Activated T-helper 2 cell treated with anti-CD3 and anti-CD28 coated beads, Interferon-gamma antibody, Interleukin-2, Interleukin-4, amounts not matched to agents 10 μg/mL and 5 μg/mL and 100 μg/mL, durations not matched to agents 14 hours and 24 hours and 36 hours (primary cell): Measurements from ENCODE around the gene CFL2. TPM values are rescaled to one million over a fixed set of nuclear protein-coding genes. Genes with fewer than 3 reads are reported as not detected.

Experiments used
- DNase-seq: peaks from one replicate; pipeline ENCODE4 v3.0.0; 2021; ENCODE audit warnings: low spot score
- H3K27ac Mint-ChIP-seq: one replicate; pipeline ENCODE4 v1.8.0; 2021; ENCODE audit warnings: mixed read lengths
- H3K27me3 Mint-ChIP-seq: one replicate; pipeline ENCODE4 v1.8.0; 2021; ENCODE audit warnings: low read depth, mixed read lengths
- H3K36me3 Mint-ChIP-seq: one replicate; pipeline ENCODE4 v1.8.0; 2021; ENCODE audit warnings: low read depth, mixed read lengths
- H3K4me1 Mint-ChIP-seq: one replicate; pipeline ENCODE4 v1.8.0; 2021; ENCODE audit warnings: low read depth, mixed read lengths
- H3K4me3 Mint-ChIP-seq: one replicate; pipeline ENCODE4 v1.8.0; 2021; ENCODE audit warnings: low read depth, mild to moderate bottlenecking, moderate library complexity, mixed read lengths
- H3K9me3 Mint-ChIP-seq: one replicate; pipeline ENCODE4 v1.8.0; 2021; ENCODE audit warnings: mixed read lengths
- intact Hi-C: fragments of 100-400 bp; cut with micrococcal nuclease; formaldehyde crosslinking; loops from one replicate; pipeline ENCODE4 v1.15.1; 2023
- total RNA-seq: library from RNA; stranded (reverse); gene quantifications from 2 replicates; pipeline ENCODE4 v1.2.3, GENCODE V29; 2022

CFL2 gene
- total RNA-seq, 1 donor from 2014 or later = 7.1 TPM

DNA sequence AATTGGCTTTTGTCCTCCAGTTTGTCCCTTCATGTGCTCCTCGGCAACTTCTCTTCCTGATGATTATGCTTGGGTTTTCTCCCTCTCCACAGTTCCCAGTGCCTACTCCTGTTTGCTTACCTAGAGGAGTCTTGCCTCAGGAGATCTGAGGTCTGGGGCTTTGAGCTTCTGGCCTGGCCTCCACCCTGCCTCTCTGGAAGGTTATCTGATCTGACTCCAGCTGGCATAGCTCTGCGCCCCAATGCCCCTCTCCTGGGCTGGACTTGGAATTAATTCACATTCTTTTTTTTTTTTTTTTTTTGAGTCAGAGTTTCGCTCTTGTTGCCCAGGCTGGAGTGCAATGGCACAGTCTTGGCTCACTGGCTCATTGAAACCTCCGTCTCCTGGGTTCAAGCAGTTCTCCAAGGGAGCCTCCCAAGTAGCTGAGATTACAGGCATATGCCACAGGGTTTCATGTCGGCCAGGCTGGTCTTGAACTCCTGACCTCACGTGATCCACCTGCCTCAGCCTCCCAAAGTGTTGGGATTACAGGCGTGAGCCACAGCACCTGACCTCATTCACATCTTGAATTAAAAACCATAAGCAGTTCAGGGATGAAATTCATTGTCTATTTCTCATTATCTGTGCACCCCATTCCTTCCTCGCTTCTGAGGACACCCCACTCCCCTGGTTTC, 33.5 kb downstream of the CFL2 start:
- intact Hi-C loops = no loop called here
- Mint-ChIP-seq H3K27me3 (no peaks in the 10 kb centered on the region), H3K9me3 (no peaks in the 10 kb centered on the region), H3K4me1 (peaks cover 13% of the 10 kb centered on the region), H3K27ac (no peak overlapping the region), H3K36me3 (no peaks in the 10 kb centered on the region), H3K4me3 (no peak overlapping the region)
- no peak for DNase-seq

DNA sequence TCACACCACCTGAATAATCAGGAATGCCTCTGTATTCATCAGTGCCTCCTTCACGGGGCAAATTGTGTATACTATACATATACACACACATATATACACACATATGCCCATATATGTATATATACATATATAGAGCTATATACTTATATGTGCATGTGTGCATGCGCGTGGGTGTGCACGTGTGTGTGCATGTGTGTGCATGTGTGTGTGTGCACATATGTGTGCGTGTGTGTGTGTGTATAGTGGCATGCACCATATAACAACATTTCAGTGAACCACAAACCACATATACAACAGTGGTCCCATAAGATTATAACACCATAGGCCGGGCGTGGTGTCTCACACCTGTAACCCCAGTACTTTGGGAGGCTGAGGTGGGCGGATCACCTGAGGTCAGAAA, 35.7 kb downstream of the CFL2 start:
- intact Hi-C loops = no loop called here
- Mint-ChIP-seq H3K4me1 (peaks cover 13% of the 10 kb centered on the region), H3K36me3 (no peaks in the 10 kb centered on the region)

DNA sequence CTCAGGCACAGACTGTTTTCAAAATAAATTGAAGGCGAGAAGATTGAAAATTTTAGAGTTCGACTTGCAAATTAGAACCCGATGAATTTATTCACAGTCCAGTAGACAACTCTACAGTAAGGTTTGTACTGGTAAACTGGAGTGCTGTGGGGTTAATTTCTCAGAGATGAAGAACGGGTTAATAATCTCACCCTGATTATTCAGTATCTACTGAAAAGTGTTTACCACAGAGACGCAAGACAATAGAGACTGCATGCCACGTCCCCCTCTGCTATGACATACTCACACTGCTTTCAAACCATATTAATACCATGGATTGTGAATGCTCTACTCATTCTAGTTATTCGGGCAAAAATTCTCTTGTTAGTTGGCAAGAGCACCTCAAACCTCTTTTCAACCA, 36.1 kb downstream of the CFL2 start:
- no peak overlapping the region for H3K27ac Mint-ChIP-seq
- H3K9me3 Mint-ChIP-seq = no peaks in the 10 kb centered on the region
- intact Hi-C loops = no loop called here
- no peaks in the 10 kb centered on the region for H3K27me3 Mint-ChIP-seq
- peaks cover 11% of the 10 kb centered on the region for H3K4me1 Mint-ChIP-seq
- DNase-seq = no peak
- H3K36me3 Mint-ChIP-seq = no peaks in the 10 kb centered on the region
- H3K4me3 Mint-ChIP-seq = no peak overlapping the region

More for the DNA sequence above, 35.7 kb downstream of the CFL2 start:
- Mint-ChIP-seq H3K27me3 (no peaks in the 10 kb centered on the region), H3K4me3 (no peak overlapping the region), H3K9me3 (no peaks in the 10 kb centered on the region), H3K27ac (no peak overlapping the region)
- DNase-seq = no peak

DNA sequence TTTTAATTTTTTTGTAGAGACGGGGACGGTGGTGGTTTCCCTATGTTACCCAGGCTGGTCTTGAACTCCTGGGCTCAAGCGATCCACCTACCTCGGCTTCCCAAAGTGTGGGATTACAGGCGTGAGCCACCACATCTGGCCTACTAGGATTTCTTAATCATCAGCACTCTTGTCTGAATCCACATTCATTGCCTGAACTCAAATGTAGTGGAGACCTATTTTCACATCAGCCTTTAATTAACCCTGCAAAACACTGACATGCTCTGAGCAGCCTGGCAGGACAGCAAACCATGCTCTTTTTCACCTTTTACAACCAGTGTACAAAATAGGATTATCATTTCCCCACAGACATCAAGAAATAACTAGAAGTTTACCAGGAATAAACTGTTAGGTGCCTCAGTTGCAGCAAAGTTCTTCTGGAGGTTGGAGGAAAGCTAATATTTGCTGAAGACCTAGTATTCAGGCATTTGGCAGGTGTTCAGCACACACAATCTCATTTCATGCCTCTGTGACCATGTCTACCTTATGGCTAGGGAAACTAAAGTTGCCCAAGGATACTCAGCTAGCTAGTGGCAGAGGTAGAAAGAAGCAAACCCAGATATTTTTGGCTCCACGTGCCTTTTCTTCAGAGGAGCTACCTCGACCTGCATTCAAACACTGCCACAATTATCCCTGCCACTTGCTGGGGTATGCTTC, 37.7 kb downstream of the CFL2 start:
- Mint-ChIP-seq H3K36me3 (no peaks in the 10 kb centered on the region), H3K27me3 (no peaks in the 10 kb centered on the region), H3K9me3 (no peaks in the 10 kb centered on the region), H3K4me3 (no peak overlapping the region), H3K4me1 (peaks cover 3% of the 10 kb centered on the region), H3K27ac (no peak overlapping the region)
- DNase-seq = no peak
- intact Hi-C loops = loop anchor here (1.0 kb wide), 1 partner anchor 18 kb away; no protein-coding TSS in a partner anchor

DNA sequence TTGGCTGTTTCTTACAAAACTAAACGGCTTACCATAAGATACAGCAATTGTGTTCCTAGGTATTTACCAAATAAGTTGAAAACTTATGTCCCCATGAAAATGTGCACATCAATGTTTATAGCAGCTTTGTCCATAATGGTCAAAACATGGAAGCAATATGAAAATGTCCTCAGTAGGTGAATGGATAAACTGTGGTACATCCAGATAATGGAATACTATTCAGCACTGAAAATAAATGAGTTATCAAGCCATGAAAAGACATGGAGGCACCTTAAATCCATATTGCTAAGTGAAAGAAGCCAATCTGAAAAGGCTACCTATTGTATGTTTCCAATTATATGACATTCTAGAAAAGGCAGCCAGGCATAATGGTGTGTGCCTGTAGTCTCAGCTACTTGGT, 40.7 kb downstream of the CFL2 start:
- DNase-seq = no peak
- Mint-ChIP-seq H3K27ac (no peak overlapping the region), H3K4me3 (no peak overlapping the region), H3K36me3 (no peaks in the 10 kb centered on the region), H3K4me1 (peaks cover 3% of the 10 kb centered on the region), H3K27me3 (no peaks in the 10 kb centered on the region), H3K9me3 (no peaks in the 10 kb centered on the region)
- intact Hi-C loops = loop anchor here (5.0 kb wide), 1 partner anchor 749 kb away; no protein-coding TSS in a partner anchor

DNA sequence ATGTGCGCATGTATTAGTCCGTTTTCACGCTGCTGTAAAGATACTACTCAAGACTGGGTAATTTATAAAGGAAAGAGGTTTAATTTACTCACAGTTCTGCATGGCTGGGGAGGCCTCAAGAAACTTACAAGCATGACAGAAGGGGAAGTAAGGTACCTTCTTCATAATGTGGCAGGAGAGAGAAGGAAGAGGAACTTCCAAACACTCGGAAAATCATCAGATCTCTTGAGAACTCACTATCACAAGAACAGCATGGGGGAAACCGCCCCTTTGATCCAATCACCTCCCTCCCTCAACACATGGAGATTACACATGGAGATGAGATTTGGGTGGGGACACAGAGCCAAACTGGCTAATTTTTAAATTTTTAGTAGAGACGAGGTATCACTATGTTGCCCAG, 42.7 kb downstream of the CFL2 start:
- no peaks in the 10 kb centered on the region for H3K36me3 Mint-ChIP-seq
- no peaks in the 10 kb centered on the region for H3K4me1 Mint-ChIP-seq
- intact Hi-C loops = loop anchor here (1.0 to 5.0 kb wide), 2 partner anchors 52 to 751 kb away; no protein-coding TSS in a partner anchor
- H3K9me3 Mint-ChIP-seq = no peaks in the 10 kb centered on the region
- H3K4me3 Mint-ChIP-seq = no peak overlapping the region
- DNase-seq = no peak
- H3K27me3 Mint-ChIP-seq = no peaks in the 10 kb centered on the region
- no peak overlapping the region for H3K27ac Mint-ChIP-seq

DNA sequence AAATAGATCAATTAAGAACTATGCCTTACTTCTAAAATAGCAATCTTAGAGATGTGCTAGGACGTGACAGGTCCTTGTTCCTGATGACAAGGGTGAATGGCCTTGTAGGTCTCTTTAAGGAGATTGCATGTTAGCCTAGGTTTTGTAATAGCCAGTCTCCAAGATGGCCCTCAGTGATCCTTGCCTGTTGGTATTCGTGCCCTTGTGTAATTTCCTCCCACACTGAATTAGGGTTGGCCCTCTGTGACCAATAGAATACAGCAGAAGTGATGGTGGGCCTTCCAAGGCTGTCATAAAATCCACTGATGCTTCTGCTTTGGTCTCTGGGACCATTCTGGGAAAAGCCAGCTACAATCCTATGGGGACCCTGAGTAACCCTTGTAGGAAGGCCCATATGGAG, 46.3 kb downstream of the CFL2 start:
- H3K4me3 Mint-ChIP-seq = no peak overlapping the region
- no peaks in the 10 kb centered on the region for H3K36me3 Mint-ChIP-seq
- intact Hi-C loops = no loop called here

DNA sequence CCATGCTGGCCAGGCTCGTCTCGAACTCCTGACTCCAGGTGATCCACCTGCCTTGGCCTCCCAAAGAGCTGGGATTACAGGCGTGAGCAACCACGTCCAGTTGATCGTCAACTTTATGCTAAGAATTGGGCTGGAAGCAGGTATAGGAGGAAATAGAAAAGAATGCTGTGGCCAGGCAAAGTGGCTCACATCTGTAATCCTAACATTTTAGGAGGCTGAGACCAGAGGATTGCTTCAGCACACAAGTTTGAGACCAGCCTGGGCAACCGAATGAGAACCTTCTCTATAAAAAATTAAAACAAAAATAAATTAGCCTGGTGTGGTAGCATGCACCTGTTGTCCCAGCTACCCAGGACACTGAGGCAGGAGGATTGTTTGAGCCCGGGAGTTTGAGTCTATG, 47.4 kb downstream of the CFL2 start:
- peaks cover 7% of the 10 kb centered on the region for H3K4me1 Mint-ChIP-seq
- H3K9me3 Mint-ChIP-seq = no peaks in the 10 kb centered on the region
- intact Hi-C loops = no loop called here
- no peaks in the 10 kb centered on the region for H3K27me3 Mint-ChIP-seq
- no peak for DNase-seq
- H3K27ac Mint-ChIP-seq = no peak overlapping the region
- no peak overlapping the region for H3K4me3 Mint-ChIP-seq
- H3K36me3 Mint-ChIP-seq = no peaks in the 10 kb centered on the region

More for the DNA sequence above, 46.3 kb downstream of the CFL2 start:
- Mint-ChIP-seq H3K27me3 (no peaks in the 10 kb centered on the region), H3K4me1 (peaks cover 7% of the 10 kb centered on the region), H3K27ac (no peak overlapping the region), H3K9me3 (no peaks in the 10 kb centered on the region)
- DNase-seq = no peak

DNA sequence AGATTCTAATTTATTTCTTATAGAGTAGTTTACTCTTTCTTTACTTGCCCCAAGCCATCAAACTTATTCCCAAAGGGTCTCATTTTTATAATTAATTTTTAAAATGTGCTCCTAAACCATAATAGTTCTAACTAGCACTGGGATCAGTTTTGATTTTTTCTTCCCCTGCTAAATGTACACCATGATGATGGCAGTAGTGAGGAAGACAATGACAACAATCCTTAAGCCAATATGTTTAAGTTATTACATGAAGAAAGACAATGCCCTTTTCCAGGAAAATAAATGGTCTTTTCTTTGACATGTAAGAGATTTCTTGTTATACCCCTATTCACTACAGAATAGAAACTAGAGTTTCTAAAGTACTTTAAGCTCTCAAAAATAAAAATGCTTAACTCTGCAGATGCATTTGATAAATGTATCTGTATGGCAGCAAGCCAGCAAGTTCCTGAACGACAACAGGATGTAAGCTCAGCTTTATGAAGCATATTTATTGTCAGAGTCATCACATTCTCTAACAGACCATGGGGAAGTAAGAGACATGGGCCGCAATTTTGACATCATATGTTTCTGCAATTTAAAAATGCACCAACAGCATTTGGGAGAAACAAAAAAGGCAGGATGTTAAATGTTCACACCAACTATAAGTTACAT, 48.5 kb downstream of the CFL2 start:
- H3K9me3 Mint-ChIP-seq = peaks cover 2% of the 10 kb centered on the region
- H3K4me3 Mint-ChIP-seq = no peak overlapping the region
- H3K27ac Mint-ChIP-seq = peak overlapping the region; percentile 82
- intact Hi-C loops = no loop called here
- no peaks in the 10 kb centered on the region for H3K36me3 Mint-ChIP-seq
- no peak for DNase-seq
- H3K27me3 Mint-ChIP-seq = peaks cover 3% of the 10 kb centered on the region
- peaks cover 7% of the 10 kb centered on the region for H3K4me1 Mint-ChIP-seq

DNA sequence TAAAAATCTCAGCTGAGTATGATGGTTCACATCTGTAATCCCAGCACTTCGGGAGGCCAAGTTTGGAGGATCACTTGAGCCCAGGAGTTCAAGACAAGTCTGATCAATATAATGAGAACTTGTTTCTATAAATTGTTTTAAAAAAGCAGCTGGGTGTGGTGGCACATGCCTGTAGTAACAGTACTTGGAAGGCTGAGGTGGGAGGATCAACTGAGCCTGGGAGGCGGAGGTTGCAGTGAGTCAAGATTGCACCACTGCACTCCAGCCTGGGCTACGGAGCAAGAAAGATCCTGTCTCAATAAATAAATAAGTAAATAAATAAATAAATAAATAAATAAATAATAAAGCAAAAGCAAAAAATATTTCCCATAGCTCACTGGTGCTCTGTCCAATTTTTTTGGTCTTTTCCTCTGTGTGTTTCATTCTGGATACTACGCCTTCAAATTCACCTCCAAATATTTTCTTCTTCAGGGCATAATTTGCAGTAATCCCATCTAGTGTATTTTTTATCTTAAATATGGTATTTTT, 51.8 kb downstream of the CFL2 start:
- Mint-ChIP-seq H3K4me3 (no peak overlapping the region), H3K36me3 (no peaks in the 10 kb centered on the region), H3K27me3 (peaks cover 8% of the 10 kb centered on the region), H3K27ac (no peak overlapping the region), H3K9me3 (peaks cover 7% of the 10 kb centered on the region), H3K4me1 (peaks cover 7% of the 10 kb centered on the region)
- intact Hi-C loops = no loop called here
- no peak for DNase-seq

DNA sequence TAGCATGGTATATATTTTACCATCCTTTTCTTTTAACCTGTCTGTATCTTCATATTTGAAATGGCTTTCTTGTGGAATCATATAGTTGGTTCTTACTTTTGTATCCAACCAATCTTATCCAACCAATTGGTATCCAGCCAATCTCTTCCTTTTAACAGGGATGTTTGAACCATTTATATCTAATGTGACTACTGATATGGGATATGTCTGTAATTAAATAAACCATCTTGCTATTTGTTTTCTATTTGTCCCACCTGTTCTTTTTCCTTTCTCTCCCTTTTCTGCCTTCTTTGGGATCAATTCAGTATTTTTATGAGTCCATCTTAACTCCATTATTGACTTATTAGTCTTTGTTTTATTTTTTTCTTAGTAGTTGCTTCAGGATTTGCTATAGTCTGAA, 53.6 kb downstream of the CFL2 start:
- Mint-ChIP-seq H3K9me3 (peaks cover 7% of the 10 kb centered on the region), H3K27me3 (peaks cover 8% of the 10 kb centered on the region), H3K27ac (no peak overlapping the region), H3K36me3 (no peaks in the 10 kb centered on the region), H3K4me1 (peaks cover 2% of the 10 kb centered on the region), H3K4me3 (no peak overlapping the region)
- no peak for DNase-seq
- intact Hi-C loops = no loop called here
